T-helper 17 cell (primary cell): ENCODE measurements around the gene SELPLG. TPM values are rescaled to one million over a fixed set of nuclear protein-coding genes. Genes with fewer than 3 reads are reported as not detected.

Source experiments
- ATAC-seq: fragments of 150-1000 bp; cut with Tn5 transposase; 2 replicates; pipeline ENCODE4 v1.10.0; 2021; ENCODE audit warnings: mild to moderate bottlenecking, moderate library complexity
- DNase-seq, 3 donors: peaks; one replicate each; pipeline versions ENCODE4 v3.0.0 to v3.0.0-alpha.2; 2020 to 2021
- H3K9me3 ChIP-seq: one replicate; pipeline ENCODE4 v1.7.0; 2013; ENCODE audit warnings: low read length, mild to moderate bottlenecking; ENCODE audit not compliant: control insufficient read depth, poor library complexity, severe bottlenecking
- H3K27ac Mint-ChIP-seq: one replicate; pipeline ENCODE4 v1.8.0; 2022; ENCODE audit warnings: mild to moderate bottlenecking, moderate library complexity, mixed read lengths
- H3K27me3 Mint-ChIP-seq: one replicate; pipeline ENCODE4 v1.8.0; 2022; ENCODE audit warnings: mixed read lengths
- H3K36me3 Mint-ChIP-seq: one replicate; pipeline ENCODE4 v1.8.0; 2022; ENCODE audit warnings: low read depth, mixed read lengths
- H3K4me1 Mint-ChIP-seq: one replicate; pipeline ENCODE4 v1.8.0; 2022; ENCODE audit warnings: mild to moderate bottlenecking, mixed read lengths
- H3K4me3 Mint-ChIP-seq: one replicate; pipeline ENCODE4 v1.8.0; 2022; ENCODE audit warnings: mild to moderate bottlenecking, moderate library complexity, mixed read lengths
- total RNA-seq, 4 donors: library from RNA in 2 of 4; stranded (reverse) in 2 of 4; gene quantifications; one replicate each; pipeline ENCODE4 v1.2.3 and lab custom pipeline; 2022 to 2026

Gene SELPLG
- total RNA-seq, 2 donors from 2014 or later: 91.3 to 131 TPM

DNA sequence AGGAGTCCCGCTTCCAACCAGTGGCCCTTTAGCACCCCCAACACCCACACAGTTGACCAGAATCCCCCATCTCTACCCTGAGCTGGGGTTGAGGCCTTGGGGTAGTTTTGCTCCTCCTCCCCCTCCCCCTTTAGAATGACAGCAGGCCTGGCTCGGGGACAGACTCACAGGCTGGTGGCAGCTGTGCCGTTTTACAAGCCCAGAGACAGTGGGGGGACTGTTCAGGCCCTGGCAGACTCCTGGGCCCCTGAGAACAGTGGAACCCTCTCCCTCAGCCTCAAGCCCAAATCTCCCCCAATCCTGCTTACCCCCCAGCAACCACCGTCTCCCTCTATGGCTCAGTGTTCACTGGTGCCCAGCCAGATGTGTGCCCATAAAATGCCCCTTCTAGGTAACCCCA lies 45.9 kb downstream of the SELPLG start:
- H3K27me3 Mint-ChIP-seq: peaks cover 5% of the 10 kb centered on the region
- ATAC-seq (no peak), DNase-seq (no peak)
- H3K9me3 ChIP-seq: no peaks in the 10 kb centered on the region
- no peak overlapping the region for H3K4me3 Mint-ChIP-seq
- H3K4me1 Mint-ChIP-seq: peaks cover 5% of the 10 kb centered on the region
- H3K27ac Mint-ChIP-seq: no peak overlapping the region
- H3K36me3 Mint-ChIP-seq: peaks cover 3% of the 10 kb centered on the region

DNA sequence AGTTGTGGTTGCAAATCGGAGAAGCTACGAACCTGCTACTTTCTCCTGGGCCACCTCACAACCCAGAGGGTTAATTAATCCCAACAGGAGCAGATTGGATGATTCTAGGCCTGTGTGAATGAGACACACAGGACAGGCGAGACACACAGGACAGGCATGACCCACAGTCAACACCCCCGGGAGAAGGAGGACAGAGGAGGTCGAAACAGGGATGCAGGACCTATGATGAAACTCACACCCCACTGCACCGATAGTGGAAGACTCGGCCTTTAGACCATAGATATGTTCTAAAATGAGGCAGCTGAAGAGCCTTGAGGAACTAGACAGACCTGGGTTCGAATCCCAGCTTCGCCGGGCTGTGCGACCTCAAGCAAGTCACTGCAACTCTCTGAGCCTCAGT lies 47.4 kb downstream of the SELPLG start:
- Mint-ChIP-seq H3K27ac (no peak overlapping the region), H3K27me3 (peaks cover 5% of the 10 kb centered on the region), H3K36me3 (peaks cover 3% of the 10 kb centered on the region), H3K4me1 (peaks cover 5% of the 10 kb centered on the region), H3K4me3 (no peak overlapping the region)
- no peaks in the 10 kb centered on the region for H3K9me3 ChIP-seq
- DNase-seq: no peak
- ATAC-seq: no peak

DNA sequence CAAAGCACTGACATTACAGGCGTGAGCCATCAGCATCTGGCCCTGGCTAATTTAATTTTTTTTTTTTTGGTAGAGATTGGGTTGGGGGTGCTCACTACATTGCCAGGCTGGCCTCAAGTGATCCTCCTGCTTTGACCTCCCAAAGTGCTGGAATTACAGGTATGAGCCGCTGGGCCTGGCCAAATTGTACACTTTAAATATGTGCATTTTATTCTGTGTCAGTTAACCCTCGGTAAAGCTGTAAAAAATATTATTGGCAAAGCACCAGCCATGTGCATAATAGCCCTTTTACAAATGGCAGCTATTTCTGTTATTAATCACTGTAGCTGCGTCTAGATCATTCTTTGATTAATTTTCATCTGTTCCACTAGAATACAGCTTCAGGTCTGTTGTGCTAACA lies 47.8 kb downstream of the SELPLG start:
- H3K36me3 Mint-ChIP-seq: peaks cover 3% of the 10 kb centered on the region
- H3K4me3 Mint-ChIP-seq: no peak overlapping the region
- DNase-seq: no peak
- peaks cover 2% of the 10 kb centered on the region for H3K4me1 Mint-ChIP-seq
- H3K27me3 Mint-ChIP-seq: peaks cover 5% of the 10 kb centered on the region
- H3K9me3 ChIP-seq: no peaks in the 10 kb centered on the region
- no peak for ATAC-seq
- no peak overlapping the region for H3K27ac Mint-ChIP-seq

DNA sequence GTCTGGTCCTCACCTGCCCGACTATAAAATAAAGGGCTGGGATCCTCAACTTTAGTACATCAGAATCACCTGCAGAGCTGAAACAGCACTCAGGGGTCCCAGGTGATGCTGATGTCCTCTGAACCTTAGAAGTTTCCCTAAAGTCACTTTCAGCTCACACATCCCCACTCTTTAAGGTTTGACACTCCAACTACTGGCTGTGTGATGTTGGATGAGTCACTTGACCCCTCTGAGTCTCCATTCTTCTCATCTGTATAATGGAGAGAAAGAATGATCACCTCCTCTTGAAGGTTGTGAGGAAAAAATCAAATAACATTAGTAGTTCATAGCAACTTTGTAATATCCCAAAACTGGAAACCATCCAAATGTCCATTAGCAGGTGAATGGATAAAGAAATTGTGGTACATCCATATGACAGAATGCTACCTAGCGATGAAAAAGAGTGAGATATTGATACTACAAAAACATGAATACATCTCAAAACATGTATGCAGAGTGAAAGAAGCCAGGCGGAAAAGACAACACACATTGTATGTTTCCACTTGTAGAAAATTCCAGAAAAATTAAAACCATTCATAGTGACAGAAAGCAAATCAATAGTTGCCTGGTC lies 49.1 kb downstream of the SELPLG start:
- H3K36me3 Mint-ChIP-seq: peaks cover 3% of the 10 kb centered on the region
- no peak overlapping the region for H3K4me3 Mint-ChIP-seq
- H3K27me3 Mint-ChIP-seq: peaks cover 5% of the 10 kb centered on the region
- DNase-seq: no peak
- no peak for ATAC-seq
- H3K9me3 ChIP-seq: no peaks in the 10 kb centered on the region
- H3K4me1 Mint-ChIP-seq: peaks cover 2% of the 10 kb centered on the region
- H3K27ac Mint-ChIP-seq: peak overlapping the region; percentile 47

DNA sequence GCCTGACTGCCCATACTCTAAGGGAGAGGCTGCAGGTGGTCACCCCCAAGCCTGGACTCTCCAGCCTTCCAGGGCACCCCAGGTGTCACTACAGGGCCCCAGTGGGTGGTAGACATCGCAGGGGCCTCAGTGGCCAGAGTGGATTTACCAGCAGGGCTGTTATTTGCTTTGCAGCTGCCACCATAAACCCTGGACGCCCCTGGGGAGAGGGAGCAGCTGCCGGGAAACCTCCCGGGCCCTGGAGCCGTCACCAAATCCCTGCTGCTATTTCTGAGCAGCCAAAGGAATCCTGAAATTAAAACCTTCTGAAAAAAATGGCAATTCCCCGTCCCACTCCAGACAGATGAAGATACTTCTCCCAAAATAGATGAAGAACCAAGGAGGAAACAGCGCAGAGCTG lies 49.7 kb downstream of the SELPLG start:
- ATAC-seq (no peak), DNase-seq (no peak)
- no peak overlapping the region for H3K27ac Mint-ChIP-seq
- peaks cover 5% of the 10 kb centered on the region for H3K27me3 Mint-ChIP-seq
- H3K9me3 ChIP-seq: no peaks in the 10 kb centered on the region
- peaks cover 2% of the 10 kb centered on the region for H3K4me1 Mint-ChIP-seq
- peaks cover 3% of the 10 kb centered on the region for H3K36me3 Mint-ChIP-seq
- no peak overlapping the region for H3K4me3 Mint-ChIP-seq

DNA sequence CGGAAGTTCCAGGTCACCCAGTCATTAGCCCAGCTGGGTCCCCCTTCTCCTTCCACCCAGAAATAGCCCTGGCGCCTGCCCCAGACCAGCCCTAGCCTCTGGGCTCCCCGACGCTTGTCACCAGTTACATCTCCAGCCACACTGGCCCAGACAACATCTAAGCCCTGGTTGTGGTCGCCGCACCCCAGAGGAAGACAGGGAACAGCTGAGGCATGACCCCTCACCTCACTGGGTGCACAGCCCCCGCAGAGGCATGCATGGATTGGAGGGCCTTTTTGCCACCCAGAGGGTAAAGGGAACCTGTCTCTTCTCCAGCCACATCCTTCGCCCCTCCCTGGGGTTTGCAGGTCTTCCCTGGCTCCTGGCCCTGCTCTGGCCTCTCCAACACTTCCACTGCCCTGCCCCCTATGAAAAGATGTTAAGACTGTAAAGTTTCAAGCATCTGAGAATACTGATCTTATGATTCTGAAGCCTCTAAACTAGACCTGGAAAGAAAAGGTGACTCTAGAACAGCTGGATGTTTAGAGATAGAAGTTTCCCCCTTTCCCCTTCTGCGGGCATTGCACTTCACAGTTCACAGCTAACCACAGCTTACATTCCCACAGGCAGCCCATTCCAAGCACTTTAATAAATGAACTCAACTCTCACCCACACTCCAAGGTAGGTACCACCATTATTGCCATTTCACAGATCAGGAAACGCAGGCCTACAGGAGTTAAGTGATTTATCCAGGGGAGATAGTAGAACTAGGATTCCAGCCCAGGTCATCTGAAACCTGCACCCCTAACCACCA lies 50.5 kb downstream of the SELPLG start:
- no peaks in the 10 kb centered on the region for H3K9me3 ChIP-seq
- no peak for DNase-seq
- Mint-ChIP-seq H3K27ac (no peak overlapping the region), H3K4me1 (peaks cover 2% of the 10 kb centered on the region), H3K36me3 (peaks cover 3% of the 10 kb centered on the region), H3K4me3 (no peak overlapping the region), H3K27me3 (peaks cover 5% of the 10 kb centered on the region)
- ATAC-seq: no peak

DNA sequence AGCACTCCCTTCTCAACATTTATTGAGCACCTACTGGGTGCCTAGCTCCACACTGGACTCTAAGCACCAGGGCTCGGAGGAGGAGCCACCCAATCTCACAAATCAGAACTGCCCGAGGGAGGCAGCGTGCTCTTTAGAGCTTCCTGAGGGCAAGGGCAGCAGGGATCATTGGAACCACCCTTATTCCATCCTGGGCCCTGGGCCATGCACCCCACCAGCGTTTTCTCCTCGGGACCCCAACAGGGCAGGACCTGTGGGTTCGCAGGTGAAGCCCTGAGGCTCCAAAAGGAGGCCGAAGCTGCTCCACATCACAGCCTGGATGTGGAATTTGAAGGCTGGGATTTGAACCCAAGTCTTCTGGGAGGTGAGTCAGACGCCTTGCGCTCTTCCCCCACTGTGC lies 51.2 kb downstream of the SELPLG start:
- Mint-ChIP-seq H3K27me3 (peaks cover 5% of the 10 kb centered on the region), H3K36me3 (peaks cover 3% of the 10 kb centered on the region), H3K4me1 (peaks cover 2% of the 10 kb centered on the region), H3K4me3 (no peak overlapping the region), H3K27ac (no peak overlapping the region)
- DNase-seq: no peak
- ATAC-seq: no peak
- no peaks in the 10 kb centered on the region for H3K9me3 ChIP-seq

DNA sequence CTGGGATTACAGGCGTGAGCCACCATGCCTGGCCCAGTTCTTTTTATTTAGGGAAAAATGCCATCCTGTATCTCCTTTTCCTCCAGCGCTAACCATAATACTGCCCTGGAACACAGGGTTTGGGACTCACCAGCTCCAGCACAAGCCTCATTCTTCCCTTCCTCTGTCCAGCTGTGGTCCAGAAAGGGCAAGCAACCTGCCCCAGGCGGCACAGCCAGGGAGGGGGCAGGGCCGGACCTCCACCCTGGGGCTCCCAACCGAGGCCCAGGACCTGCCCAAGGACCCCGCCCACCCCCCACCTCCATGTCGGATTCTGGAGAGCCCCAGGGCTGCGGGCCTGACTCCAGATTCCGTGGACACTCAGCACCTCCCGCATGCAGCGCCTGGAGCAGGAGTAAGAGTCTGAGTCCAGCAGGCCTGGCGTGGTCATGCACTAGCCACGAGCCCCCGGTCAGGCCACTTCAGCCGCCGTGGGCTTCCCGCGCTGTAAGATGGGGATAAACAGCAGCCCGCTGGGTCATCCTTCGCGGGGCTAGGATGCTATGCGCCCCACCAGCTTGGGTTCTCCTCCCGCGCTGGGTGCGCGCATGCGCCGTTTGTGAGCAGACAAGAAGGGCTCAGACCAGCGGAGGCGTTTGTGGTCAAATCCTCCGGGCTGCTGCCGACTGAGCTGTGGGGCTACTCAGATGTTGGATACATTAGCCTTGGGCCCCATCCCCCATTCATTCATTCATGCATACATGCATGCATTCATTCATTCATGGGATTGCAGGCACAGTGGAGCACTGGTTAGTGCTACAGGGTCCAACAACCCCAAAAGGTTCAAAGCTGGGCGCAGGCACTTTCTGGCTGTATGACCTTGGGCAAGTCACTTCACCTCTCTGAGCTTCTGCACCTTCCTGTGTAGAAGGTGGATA lies 52.1 kb downstream of the SELPLG start:
- ATAC-seq (no peak), DNase-seq (no peak)
- peaks cover 5% of the 10 kb centered on the region for H3K27me3 Mint-ChIP-seq
- H3K27ac Mint-ChIP-seq: no peak overlapping the region
- H3K9me3 ChIP-seq: no peaks in the 10 kb centered on the region
- H3K4me1 Mint-ChIP-seq: peaks cover 2% of the 10 kb centered on the region
- no peak overlapping the region for H3K4me3 Mint-ChIP-seq
- peaks cover 3% of the 10 kb centered on the region for H3K36me3 Mint-ChIP-seq

DNA sequence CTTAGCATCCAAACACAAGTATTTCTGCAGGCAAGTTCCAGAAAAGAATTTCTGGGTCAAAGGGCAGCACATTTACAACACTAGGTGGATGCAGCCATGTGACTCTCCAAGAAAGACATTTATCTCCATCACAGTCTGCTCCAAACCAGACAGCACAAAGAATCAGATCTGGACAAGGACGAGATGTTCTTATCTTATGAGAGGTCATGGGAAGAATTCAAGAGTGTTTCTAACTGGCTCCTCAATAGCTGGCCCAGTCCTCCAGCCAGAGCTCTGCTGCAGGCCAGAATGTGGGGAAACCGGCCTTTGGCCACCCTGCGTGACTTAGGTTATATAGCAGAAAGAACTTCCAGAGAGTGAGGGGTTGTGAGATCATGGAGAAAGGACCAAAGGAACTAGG lies 53.2 kb downstream of the SELPLG start:
- ATAC-seq (no peak), DNase-seq (no peak)
- H3K27me3 Mint-ChIP-seq: peaks cover 5% of the 10 kb centered on the region
- H3K36me3 Mint-ChIP-seq: peaks cover 3% of the 10 kb centered on the region
- no peak overlapping the region for H3K4me3 Mint-ChIP-seq
- peaks cover 8% of the 10 kb centered on the region for H3K4me1 Mint-ChIP-seq
- H3K27ac Mint-ChIP-seq: no peak overlapping the region
- H3K9me3 ChIP-seq: no peaks in the 10 kb centered on the region

DNA sequence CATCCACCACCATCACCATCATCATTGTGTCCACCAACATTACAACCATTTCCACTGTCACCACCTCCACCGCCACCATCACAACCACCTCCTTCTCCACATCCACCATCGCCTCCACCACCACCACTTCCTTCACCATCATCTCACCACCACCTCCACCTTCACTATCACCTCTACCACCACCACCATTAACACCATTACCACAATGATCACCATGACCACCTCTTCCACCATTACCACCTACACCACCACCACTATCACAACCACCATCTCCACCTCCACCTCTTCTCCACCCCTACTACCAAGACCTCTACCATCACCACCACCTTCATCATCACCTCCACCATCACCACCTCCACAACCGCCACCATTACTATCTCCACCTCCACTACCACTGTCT lies 54.9 kb downstream of the SELPLG start:
- no peaks in the 10 kb centered on the region for H3K27me3 Mint-ChIP-seq
- peaks cover 20% of the 10 kb centered on the region for H3K4me1 Mint-ChIP-seq
- H3K27ac Mint-ChIP-seq: no peak overlapping the region
- DNase-seq (no peak), ATAC-seq (no peak)
- peaks cover 3% of the 10 kb centered on the region for H3K36me3 Mint-ChIP-seq
- no peak overlapping the region for H3K4me3 Mint-ChIP-seq
- H3K9me3 ChIP-seq: no peaks in the 10 kb centered on the region

DNA sequence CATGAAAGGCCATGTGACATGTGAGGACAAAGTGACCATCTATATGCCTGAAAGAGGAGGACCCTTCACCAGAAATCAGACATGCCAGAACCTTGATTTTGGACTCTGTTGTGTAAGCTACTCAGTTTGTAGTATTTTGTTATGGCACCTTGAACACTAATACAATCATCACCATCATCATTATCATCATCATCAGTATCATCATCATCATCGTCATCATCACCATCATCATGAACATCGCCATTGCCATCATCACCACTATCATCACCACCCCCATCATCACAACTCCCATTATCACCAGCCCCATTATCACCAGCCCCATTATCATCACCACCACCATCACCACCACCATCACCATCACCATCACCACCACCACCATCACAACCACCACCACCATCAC lies 55.4 kb downstream of the SELPLG start:
- H3K27me3 Mint-ChIP-seq: no peaks in the 10 kb centered on the region
- H3K27ac Mint-ChIP-seq: no peak overlapping the region
- no peaks in the 10 kb centered on the region for H3K9me3 ChIP-seq
- peaks cover 3% of the 10 kb centered on the region for H3K36me3 Mint-ChIP-seq
- peaks cover 20% of the 10 kb centered on the region for H3K4me1 Mint-ChIP-seq
- no peak overlapping the region for H3K4me3 Mint-ChIP-seq
- ATAC-seq (no peak), DNase-seq (no peak)

DNA sequence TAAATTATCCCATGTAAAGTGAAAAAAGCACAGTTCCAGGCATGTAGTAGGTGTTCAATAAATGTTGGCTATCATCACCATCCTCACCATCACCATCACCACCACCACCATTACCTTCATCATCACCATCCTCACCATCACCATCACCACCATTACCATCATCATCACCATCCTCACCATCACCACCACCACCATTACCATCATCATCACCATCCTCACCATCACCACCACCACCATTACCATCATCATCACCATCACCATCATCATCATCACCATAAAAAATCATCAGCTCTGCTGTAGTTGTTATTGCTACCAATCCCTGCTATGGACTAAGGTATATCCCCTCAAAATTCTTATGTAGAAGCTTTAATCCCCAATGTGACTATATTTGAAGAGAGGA lies 56.2 kb downstream of the SELPLG start:
- H3K36me3 Mint-ChIP-seq: peaks cover 3% of the 10 kb centered on the region
- ATAC-seq: no peak
- peaks cover 28% of the 10 kb centered on the region for H3K4me1 Mint-ChIP-seq
- no peak for DNase-seq
- H3K27me3 Mint-ChIP-seq: no peaks in the 10 kb centered on the region
- H3K9me3 ChIP-seq: no peaks in the 10 kb centered on the region
- H3K4me3 Mint-ChIP-seq: no peak overlapping the region
- no peak overlapping the region for H3K27ac Mint-ChIP-seq

DNA sequence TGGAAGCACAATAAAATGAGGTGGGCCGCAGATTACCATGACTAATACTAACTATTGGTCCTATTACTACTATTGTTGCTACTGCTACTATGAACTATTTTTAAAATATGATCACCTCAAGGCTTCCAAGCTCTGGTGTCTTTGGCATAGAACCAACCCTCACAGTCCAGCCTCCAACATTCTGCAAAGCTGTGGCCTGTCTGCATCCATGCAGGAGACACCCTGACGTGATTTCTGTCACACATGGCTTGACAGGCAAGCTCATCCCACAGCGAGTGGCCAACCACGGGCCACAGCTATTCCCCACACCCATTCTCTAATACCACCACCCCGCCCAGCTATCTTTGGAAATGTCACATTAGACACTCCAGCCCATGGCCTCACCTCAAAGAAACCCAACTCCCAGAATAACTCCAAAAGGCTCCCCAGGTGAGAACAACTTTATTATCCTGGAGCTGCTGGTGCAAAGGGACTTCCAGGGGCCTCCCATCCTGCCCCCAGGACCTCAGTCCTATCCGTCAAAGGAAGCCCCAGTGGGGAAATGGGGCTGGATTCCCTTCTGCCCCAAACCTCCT lies 56.9 kb downstream of the SELPLG start:
- H3K4me1 Mint-ChIP-seq: peaks cover 35% of the 10 kb centered on the region
- no peak overlapping the region for H3K4me3 Mint-ChIP-seq
- no peaks in the 10 kb centered on the region for H3K27me3 Mint-ChIP-seq
- DNase-seq (no peak), ATAC-seq (no peak)
- no peaks in the 10 kb centered on the region for H3K9me3 ChIP-seq
- H3K36me3 Mint-ChIP-seq: peaks cover 3% of the 10 kb centered on the region
- H3K27ac Mint-ChIP-seq: no peak overlapping the region
